Activated T-cell treated with anti-CD3 and anti-CD28 coated beads, Interleukin-2, amount 50 U/mL, for 4 hours (primary cell): ENCODE measurements around the gene MEAF6. TPM values are rescaled to one million over a fixed set of nuclear protein-coding genes. Genes with fewer than 3 reads are reported as not detected.
A peak's percentile ranks its signal among the peaks of the same experiment; 100 is the strongest.
"Not testable (repeated sequence)": the region's sequence is repeated elsewhere in the genome, so short reads cannot be mapped to it uniquely, and the experiment has no call there.

ENCODE experiments used
- ATAC-seq, 2 donors: fragments of 200-7000 bp; cut with Tn5 transposase; one replicate each; pipeline ENCODE4 v1.10.0; 2021
- DNase-seq: peaks from one replicate; pipeline ENCODE4 v3.0.0-alpha.2; 2020
- H3K27me3 Mint-ChIP-seq: one replicate; pipeline ENCODE4 v1.8.0; 2021; ENCODE audit warnings: low read depth, mixed read lengths
- H3K36me3 Mint-ChIP-seq: one replicate; pipeline ENCODE4 v1.8.0; 2022; ENCODE audit warnings: mixed read lengths; ENCODE audit not compliant: insufficient read depth
- H3K4me1 Mint-ChIP-seq: one replicate; pipeline ENCODE4 v1.8.0; 2021; ENCODE audit warnings: low read depth, mixed read lengths
- H3K4me3 Mint-ChIP-seq: one replicate; pipeline ENCODE4 v1.8.0; 2021; ENCODE audit warnings: mild to moderate bottlenecking, moderate library complexity, mixed read lengths
- H3K9me3 Mint-ChIP-seq: one replicate; pipeline ENCODE4 v1.8.0; 2021; ENCODE audit warnings: mixed read lengths
- total RNA-seq, 3 donors: library from RNA; stranded (reverse); gene quantifications; one replicate each; pipeline ENCODE4 v1.2.1, GENCODE V29; 2021

MEAF6 gene
- total RNA-seq, 3 donors from 2014 or later: 87.2 to 104 (median 95.6) TPM

DNA sequence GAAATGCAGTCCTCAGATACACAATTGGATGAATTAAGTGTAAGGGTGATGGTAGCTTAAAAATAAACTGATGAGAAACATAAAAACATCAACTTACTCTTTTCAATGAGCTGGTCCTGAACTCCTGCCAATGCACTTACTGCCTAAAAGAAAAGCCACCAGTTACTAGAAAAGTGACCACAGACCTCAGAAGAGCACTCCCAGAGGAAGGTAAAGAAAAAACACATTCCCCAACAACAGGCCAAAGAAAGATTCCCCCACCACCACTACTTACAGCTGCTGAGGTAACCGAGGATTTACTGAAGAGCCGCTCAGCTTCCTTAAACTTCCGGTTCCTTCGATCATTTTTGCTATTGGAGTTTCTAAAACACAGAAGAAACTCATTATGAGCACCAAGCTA is 5.4 kb downstream of the MEAF6 start:
- no peak for DNase-seq
- H3K27me3 Mint-ChIP-seq: no peaks in the 10 kb centered on the region
- H3K9me3 Mint-ChIP-seq: no peaks in the 10 kb centered on the region
- no peak for ATAC-seq
- peaks cover 44% of the 10 kb centered on the region for H3K36me3 Mint-ChIP-seq
- no peak overlapping the region for H3K4me3 Mint-ChIP-seq
- H3K4me1 Mint-ChIP-seq: peaks cover 37% of the 10 kb centered on the region

GRCh38 chr1:37506740-37507139 is 7.8 kb downstream of the MEAF6 start:
- H3K4me3 Mint-ChIP-seq: no peak overlapping the region
- no peaks in the 10 kb centered on the region for H3K9me3 Mint-ChIP-seq
- peaks cover 37% of the 10 kb centered on the region for H3K36me3 Mint-ChIP-seq
- peaks cover 20% of the 10 kb centered on the region for H3K4me1 Mint-ChIP-seq
- no peak for ATAC-seq
- no peak for DNase-seq
- H3K27me3 Mint-ChIP-seq: no peaks in the 10 kb centered on the region

GRCh38 chr1:37502791-37503190 is 11.8 kb downstream of the MEAF6 start:
- ATAC-seq, H3K27me3 Mint-ChIP-seq, H3K9me3 Mint-ChIP-seq, H3K4me3 Mint-ChIP-seq, H3K4me1 Mint-ChIP-seq, DNase-seq: not testable (repeated sequence)
- peaks cover 36% of the 10 kb centered on the region for H3K36me3 Mint-ChIP-seq

DNA sequence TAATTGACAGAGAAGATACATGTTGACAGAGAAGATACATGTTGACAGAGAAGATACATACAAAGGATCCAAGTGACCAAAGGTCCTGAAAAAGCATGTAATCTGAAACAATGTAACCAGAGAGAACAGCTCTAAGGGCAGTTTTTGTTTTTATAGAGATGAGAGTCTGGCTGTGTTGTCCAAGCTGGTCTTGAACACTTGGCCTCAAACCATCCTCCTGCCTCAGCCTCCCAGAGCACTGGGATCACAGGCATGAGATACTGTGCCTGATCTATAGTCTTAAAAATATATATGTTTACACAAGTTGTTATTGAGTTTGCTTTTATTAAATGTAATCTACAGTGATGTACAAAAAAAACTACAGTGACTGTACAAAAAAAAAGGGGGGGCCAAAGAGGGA is 12.5 kb downstream of the MEAF6 start:
- no peaks in the 10 kb centered on the region for H3K27me3 Mint-ChIP-seq
- H3K4me1 Mint-ChIP-seq: peaks cover 6% of the 10 kb centered on the region
- DNase-seq (no peak), ATAC-seq (no peak)
- no peaks in the 10 kb centered on the region for H3K9me3 Mint-ChIP-seq
- peaks cover 31% of the 10 kb centered on the region for H3K36me3 Mint-ChIP-seq
- H3K4me3 Mint-ChIP-seq: no peak overlapping the region

DNA sequence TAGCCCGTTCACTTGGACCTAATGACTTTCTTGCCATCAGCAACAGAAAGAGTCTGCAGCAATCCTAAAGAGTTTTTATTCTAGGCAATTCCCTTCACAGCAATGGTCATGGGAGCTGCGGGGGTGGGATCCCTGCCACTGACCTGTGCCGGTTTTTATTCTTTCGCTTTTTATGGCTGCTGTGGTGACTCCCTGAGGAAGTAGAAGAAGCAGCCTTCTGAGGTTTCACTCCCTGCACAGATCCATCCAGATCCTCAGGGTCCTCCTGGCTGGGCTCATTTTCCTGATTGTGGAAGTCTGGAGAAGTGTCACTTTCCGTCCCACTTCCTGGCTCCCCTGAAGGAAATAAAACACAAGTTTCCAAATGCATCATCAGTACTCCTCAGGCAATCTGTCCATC is 12.9 kb downstream of the MEAF6 start:
- H3K9me3 Mint-ChIP-seq: no peaks in the 10 kb centered on the region
- no peak for DNase-seq
- no peaks in the 10 kb centered on the region for H3K27me3 Mint-ChIP-seq
- H3K4me3 Mint-ChIP-seq: no peak overlapping the region
- no peak for ATAC-seq
- H3K4me1 Mint-ChIP-seq: peaks cover 8% of the 10 kb centered on the region
- peaks cover 29% of the 10 kb centered on the region for H3K36me3 Mint-ChIP-seq

- Mint-ChIP-seq H3K36me3 (peaks cover 24% of the 10 kb centered on the region), H3K4me1 (peaks cover 7% of the 10 kb centered on the region), H3K4me3 (no peak overlapping the region), H3K27me3 (no peaks in the 10 kb centered on the region), H3K9me3 (no peaks in the 10 kb centered on the region)
- no peak for ATAC-seq
- DNase-seq: no peak
Observed at GRCh38 chr1:37498872-37499617, 15.5 kb downstream of the MEAF6 start.

- DNase-seq: no peak
- no peak for ATAC-seq
- Mint-ChIP-seq H3K4me1 (peaks cover 11% of the 10 kb centered on the region), H3K9me3 (no peaks in the 10 kb centered on the region), H3K27me3 (no peaks in the 10 kb centered on the region), H3K36me3 (peaks cover 31% of the 10 kb centered on the region), H3K4me3 (no peak overlapping the region)
Observed at GRCh38 chr1:37497832-37498231, 16.7 kb downstream of the MEAF6 start.

DNA sequence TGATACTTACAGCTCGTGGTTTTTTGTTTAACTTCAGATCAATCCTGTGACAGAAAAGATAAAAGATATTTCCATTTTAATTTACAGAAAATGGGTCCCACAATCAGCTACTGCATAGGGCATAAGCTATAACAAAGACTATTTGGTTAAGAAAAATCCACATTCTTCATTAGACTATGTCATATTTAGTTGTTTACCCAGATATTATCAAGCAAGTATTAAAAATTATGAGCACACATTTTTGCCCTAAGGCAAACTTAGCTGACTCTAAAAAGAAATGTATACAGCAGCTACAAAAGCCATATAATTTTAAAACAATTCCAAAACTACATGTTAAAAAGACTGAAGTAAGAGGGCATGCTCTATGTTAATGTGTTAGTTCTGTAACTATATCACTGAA is 18.7 kb downstream of the MEAF6 start:
- Mint-ChIP-seq H3K9me3 (no peaks in the 10 kb centered on the region), H3K4me1 (peaks cover 11% of the 10 kb centered on the region), H3K36me3 (peaks cover 25% of the 10 kb centered on the region), H3K4me3 (no peak overlapping the region), H3K27me3 (no peaks in the 10 kb centered on the region)
- no peak for DNase-seq
- no peak for ATAC-seq

- no peak for DNase-seq
- peaks cover 24% of the 10 kb centered on the region for H3K36me3 Mint-ChIP-seq
- ATAC-seq: peak; percentile 37 to 61
- no peaks in the 10 kb centered on the region for H3K27me3 Mint-ChIP-seq
- peaks cover 11% of the 10 kb centered on the region for H3K4me1 Mint-ChIP-seq
- no peak overlapping the region for H3K4me3 Mint-ChIP-seq
- H3K9me3 Mint-ChIP-seq: no peaks in the 10 kb centered on the region
Observed at GRCh38 chr1:37493336-37494098, 21.0 kb downstream of the MEAF6 start.

DNA sequence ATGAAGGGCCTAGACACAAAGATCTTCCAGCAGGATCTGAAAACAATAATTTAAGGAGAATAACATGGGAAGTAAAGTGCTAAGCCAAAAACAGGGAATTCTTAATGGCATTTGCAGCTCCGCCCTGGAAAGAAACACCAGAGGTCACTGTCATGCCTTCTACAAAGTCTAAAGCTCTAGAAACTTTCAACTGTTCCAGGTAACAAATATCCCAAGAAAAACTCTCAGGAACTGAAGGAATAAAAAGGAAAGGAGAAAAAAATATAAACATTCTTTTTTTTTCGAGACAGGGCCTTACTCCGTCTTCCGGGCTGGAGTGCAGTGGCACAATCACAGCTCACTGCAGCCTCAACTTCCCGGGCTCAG is 27.0 kb downstream of the MEAF6 start:
- ATAC-seq (no peak), DNase-seq (no peak)
- H3K4me3 Mint-ChIP-seq: no peak overlapping the region
- no peaks in the 10 kb centered on the region for H3K27me3 Mint-ChIP-seq
- H3K9me3 Mint-ChIP-seq: no peaks in the 10 kb centered on the region
- peaks cover 16% of the 10 kb centered on the region for H3K36me3 Mint-ChIP-seq
- peaks cover 13% of the 10 kb centered on the region for H3K4me1 Mint-ChIP-seq

DNA sequence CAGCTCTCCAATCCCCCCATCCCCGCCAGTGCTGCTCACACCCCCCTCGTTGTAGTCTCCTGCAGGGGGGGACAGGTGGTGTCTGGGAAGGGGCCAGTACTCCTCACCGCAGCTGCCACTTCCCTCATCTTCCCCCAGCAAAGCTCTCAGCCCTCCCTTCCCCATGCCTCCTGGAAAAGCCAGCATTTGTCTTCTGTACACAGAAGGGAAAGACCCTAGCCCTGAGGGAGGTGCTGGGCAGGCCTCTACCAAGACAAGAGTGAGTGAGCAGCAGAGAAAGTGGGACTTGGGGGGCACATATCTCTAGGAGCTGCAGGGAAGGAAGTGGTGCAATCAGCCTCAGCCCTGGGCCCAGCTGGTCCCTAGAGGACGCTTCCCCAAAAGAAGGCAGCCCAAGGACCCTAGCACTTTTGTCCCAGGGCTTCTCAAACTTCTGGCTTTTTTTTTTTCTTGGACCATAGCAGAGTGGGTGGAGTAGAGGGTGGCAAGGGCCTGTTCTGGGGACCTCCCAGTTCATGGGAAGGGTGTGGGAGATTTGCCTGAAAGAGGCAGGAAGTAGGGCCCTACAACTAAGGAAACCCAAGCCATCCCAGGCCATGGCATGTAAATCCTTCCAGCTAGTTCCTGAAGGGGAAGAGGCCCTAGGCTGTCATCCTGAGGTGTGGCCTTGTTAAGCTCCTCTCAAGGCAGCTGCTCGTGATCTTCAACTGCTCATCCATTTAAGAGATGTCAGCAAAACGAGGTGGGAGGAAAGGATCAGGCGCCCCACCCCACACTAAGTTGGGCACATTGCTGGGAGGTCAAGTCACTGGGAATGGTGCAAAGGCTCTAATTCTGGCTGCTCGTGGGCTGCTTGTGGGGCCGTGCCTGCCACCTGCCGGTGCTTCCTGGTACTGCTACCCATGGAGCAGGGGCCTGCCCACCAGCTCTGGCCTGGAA is 27.6 kb downstream of the MEAF6 start:
- Mint-ChIP-seq H3K4me3 (no peak overlapping the region), H3K9me3 (no peaks in the 10 kb centered on the region), H3K27me3 (no peaks in the 10 kb centered on the region), H3K4me1 (peaks cover 19% of the 10 kb centered on the region), H3K36me3 (peaks cover 18% of the 10 kb centered on the region)
- ATAC-seq (peak; percentile 66 to 70), DNase-seq (peak; percentile 83)

DNA sequence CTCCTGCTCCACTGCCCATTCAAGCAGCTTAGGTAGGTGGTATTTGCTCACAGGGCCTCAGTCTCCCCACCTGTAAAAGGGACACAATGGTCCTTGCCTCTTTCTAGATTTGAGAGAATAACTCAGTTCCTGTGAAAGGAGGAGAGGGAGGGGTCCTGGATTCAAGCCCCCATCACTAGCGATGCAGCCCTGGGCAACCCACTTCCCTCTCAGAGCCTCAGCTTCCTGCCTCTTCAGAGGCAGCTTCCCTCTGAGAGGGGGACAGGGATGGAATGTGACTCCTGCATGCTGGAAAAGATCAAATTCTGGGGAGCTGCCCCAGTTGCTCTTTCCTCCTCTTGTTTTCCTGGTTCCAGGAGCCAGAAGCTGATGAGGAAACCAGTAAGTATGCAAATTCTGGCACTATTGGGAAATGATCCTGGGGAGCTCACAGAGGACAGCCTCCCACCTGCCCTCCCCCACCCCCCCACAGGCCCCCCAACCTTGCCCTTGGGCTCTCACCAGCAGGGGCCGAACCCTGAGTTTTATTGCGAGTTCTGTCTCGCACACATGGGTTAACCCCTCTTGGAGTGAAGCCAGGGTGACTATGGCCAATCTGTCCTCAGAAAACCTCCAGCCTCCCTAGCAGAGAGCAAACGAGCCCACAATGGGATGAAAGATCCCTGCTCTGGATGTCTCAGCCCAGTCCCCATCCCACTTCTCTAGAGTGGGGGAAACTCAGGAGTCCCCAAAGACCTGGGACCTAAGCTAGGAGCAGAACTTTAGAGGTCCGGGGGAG is 28.5 kb downstream of the MEAF6 start:
- H3K4me3 Mint-ChIP-seq: no peak overlapping the region
- DNase-seq (no peak), ATAC-seq (no peak)
- H3K36me3 Mint-ChIP-seq: peaks cover 25% of the 10 kb centered on the region
- peaks cover 28% of the 10 kb centered on the region for H3K4me1 Mint-ChIP-seq
- no peaks in the 10 kb centered on the region for H3K9me3 Mint-ChIP-seq
- no peaks in the 10 kb centered on the region for H3K27me3 Mint-ChIP-seq

DNA sequence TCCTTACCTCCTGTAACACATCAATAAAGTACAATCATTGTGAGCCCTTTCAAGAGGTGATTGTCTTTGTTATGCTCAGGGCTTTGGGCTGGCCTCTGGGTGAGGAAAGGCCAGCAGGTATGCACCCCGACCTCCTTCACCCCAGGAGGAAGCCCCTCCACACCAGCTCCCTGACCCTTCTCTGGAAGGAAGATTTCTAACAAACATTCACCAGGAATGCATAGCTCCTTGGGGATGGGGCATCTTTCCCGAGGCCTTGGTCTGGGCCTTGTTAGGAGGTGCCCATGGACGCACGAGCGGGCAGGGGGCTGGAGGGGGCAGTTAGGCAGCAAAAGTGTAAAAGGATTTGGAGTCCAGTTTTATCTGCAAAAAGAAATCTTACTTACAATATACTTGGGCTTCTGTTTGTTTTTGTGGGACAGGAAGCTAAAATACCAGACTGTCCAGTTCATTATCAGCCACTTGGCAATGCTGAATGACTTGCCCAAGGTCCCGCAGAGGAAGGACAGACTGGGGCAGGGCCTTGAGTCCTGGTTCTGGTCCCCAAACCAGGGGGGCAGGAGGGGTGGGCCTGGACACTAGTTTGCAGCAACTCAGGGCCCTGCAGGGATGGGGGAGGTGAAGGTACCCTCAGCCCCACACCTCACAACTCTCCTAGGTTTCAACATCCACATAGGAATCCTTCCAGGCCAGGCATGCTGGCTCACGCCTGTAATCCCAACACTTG is 30.1 kb downstream of the MEAF6 start:
- H3K4me3 Mint-ChIP-seq: no peak overlapping the region
- no peak for ATAC-seq
- no peak for DNase-seq
- H3K36me3 Mint-ChIP-seq: peaks cover 26% of the 10 kb centered on the region
- H3K9me3 Mint-ChIP-seq: no peaks in the 10 kb centered on the region
- H3K4me1 Mint-ChIP-seq: peaks cover 39% of the 10 kb centered on the region
- H3K27me3 Mint-ChIP-seq: no peaks in the 10 kb centered on the region
